ENCODE results near the gene TUBG1. TPM values are rescaled to one million over a fixed set of nuclear protein-coding genes. Genes with fewer than 3 reads are reported as not detected.

Gene TUBG1
- total RNA-seq (10 to 100 TPM; 22.1 to 35.0 (median 23.9) TPM), polyA plus RNA-seq (10 to 100 TPM; 16.2 to 39.2 (median 30.3) TPM)

GRCh38 chr17:42609182-42609813 is at the start of gene TUBG1, which contains the start of gene RETREG3:
TSS of gene TUBG1 (plus strand) at chr17:42609683. CDS start at chr17:42609738, 55 bp downstream.
TSS of gene RETREG3 (minus strand) at chr17:42609374. CDS start at chr17:42609324, 50 bp downstream.
- intact Hi-C loops (cut with DNase I) = loop anchor here (1.0 kb wide), 2 partner anchors 44 to 71 kb away; no protein-coding TSS in a partner anchor
- H3K4me1 ChIP-seq = peaks cover 0 to 42% (median 37%) of the 10 kb centered on the region in 4 donors

DNA sequence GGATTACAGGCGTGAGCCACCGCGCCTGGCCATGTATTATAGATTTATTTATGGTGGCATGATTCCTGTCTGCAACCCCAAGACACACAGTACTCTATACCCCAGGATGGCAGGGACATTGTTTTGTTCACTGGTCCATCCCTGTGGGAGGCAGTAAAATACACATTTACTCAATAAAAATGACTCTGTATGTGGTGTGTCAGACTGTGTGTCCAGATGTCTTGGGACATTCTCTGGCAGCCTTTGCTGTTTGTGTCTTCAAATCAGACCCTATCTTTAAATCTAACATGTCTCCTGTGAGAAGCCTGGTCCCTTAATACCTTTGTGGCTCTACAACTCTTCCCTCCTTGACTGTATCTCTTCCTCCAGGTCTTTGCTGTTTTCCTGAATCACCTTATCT is 49.2 kb upstream of the TUBG1 start:
- Histone ChIP-seq H3K4me3 (no peak overlapping the region), H3K9me3 (no peaks in the 10 kb centered on the region), H3K27ac (no peak overlapping the region), H3K4me1 (peaks cover 0 to 43% (median 39%) of the 10 kb centered on the region in 4 donors), H3K36me3 (peaks cover 3 to 15% (median 10%) of the 10 kb centered on the region in 4 donors), H3K27me3 (no peaks in the 10 kb centered on the region)
- intact Hi-C loops (cut with DNase I) = no loop called here
- whole genome bisulfite sequencing, 2 donors = 84 to 85% methylated on average over 3 of the region's 3 CpGs
- no peak for DNase-seq
- TF ChIP-seq POLR2AphosphoS5 (IDR thresholded peaks at IDR 0.05) (no peak), EP300 (IDR thresholded peaks at IDR 0.05) (no peak), POLR2A (IDR thresholded peaks at IDR 0.05) (no peak)

More at GRCh38 chr17:42609182-42609813, at the start of gene TUBG1, which contains the start of gene RETREG3:
- Histone ChIP-seq H3K9me3 (no peaks in the 10 kb centered on the region), H3K4me3 (peak within 1 kb of the TSS; percentile 82 to 97 (median 87)), H3K27ac (peak within 1 kb of the TSS; percentile 91 to 97 (median 94)), H3K27me3 (no peaks in the 10 kb centered on the region), H3K36me3 (peaks cover 0 to 27% (median 16%) of the 10 kb centered on the region in 4 donors)
- peak; percentile 99 for DNase-seq
- 0% methylated on average over 66 of the region's 66 CpGs for WGBS, 2 donors
- TF ChIP-seq CTCF (IDR thresholded peaks at IDR 0.05) (peak in 3 of 4 experiments; percentile 29 to 52 (median 34)), POLR2A (IDR thresholded peaks at IDR 0.05) (peak; percentile 63 to 85), POLR2AphosphoS5 (IDR thresholded peaks at IDR 0.05) (peak; percentile 81 to 95 (median 92)), EP300 (IDR thresholded peaks at IDR 0.05) (no peak)

DNA sequence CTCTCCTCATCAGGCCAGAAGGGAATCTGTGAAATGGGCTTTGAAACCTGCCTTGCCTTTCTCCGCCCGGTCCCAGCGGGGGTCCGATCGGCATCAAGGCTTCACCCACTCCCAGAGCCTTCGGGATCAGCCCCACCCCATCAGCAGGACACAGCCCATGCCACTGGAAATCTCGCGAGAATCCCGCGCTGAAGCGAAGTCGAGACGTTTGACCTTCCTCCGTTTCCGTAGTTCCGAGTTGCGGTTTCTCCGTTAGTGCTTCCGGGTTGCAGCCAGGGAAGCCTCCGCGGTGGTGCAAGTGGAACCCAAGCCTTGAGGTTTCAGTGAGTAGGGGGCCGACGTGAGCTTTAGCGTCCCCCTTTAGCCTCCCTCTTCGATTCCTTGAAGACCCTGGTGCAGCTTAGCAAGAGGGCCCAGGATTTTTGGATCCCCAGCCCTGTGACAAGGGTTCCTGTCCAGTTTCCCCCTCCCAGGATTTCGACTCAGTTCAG is 47.5 kb upstream of the TUBG1 start, which contains the start of gene COASY:
COASY (plus strand) TSS at position 252 of the 491 bp plus-strand sequence. CDS start 475 bp downstream, outside the sequence.
- H3K27ac ChIP-seq = peak within 1 kb of the TSS; percentile 81 to 90 (median 86)
- WGBS, 2 donors = 0% methylated on average over 26 of the region's 26 CpGs
- peak within 1 kb of the TSS; percentile 67 to 95 (median 80) for H3K4me3 ChIP-seq
- no peaks in the 10 kb centered on the region for H3K9me3 ChIP-seq
- H3K4me1 ChIP-seq = peaks cover 0 to 43% (median 40%) of the 10 kb centered on the region in 4 donors
- peaks cover 7 to 24% (median 18%) of the 10 kb centered on the region in 4 donors for H3K36me3 ChIP-seq
- DNase-seq = peak; percentile 99
- TF ChIP-seq CTCF (IDR thresholded peaks at IDR 0.05) (no peak), POLR2A (IDR thresholded peaks at IDR 0.05) (peak; percentile 45 to 51), POLR2AphosphoS5 (IDR thresholded peaks at IDR 0.05) (peak; percentile 71 to 94 (median 88)), EP300 (IDR thresholded peaks at IDR 0.05) (peak in 1 of 4 donors; percentile 70)
- H3K27me3 ChIP-seq = no peaks in the 10 kb centered on the region
- intact Hi-C loops (cut with DNase I) = no loop called here

GRCh38 chr17:42562388-42563142 is 46.9 kb upstream of the TUBG1 start:
- H3K4me3 ChIP-seq = peak overlapping the region; percentile 67 to 95 (median 80)
- no peak for DNase-seq
- intact Hi-C loops (cut with DNase I) = no loop called here
- H3K36me3 ChIP-seq = peaks cover 7 to 24% (median 18%) of the 10 kb centered on the region in 4 donors
- WGBS, 2 donors = 3 to 13% methylated on average over 48 of the region's 48 CpGs
- TF ChIP-seq CTCF (IDR thresholded peaks at IDR 0.05) (no peak), POLR2A (IDR thresholded peaks at IDR 0.05) (no peak), EP300 (IDR thresholded peaks at IDR 0.05) (no peak), POLR2AphosphoS5 (IDR thresholded peaks at IDR 0.05) (no peak)
- no peaks in the 10 kb centered on the region for H3K9me3 ChIP-seq
- H3K27me3 ChIP-seq = no peaks in the 10 kb centered on the region
- H3K27ac ChIP-seq = peak overlapping the region; percentile 81 to 90 (median 86)
- peaks cover 0 to 46% (median 42%) of the 10 kb centered on the region in 4 donors for H3K4me1 ChIP-seq

All from sigmoid colon (tissue), 7 donors.